ENCODE measurements around the gene NRXN3. TPM values are rescaled to one million over a fixed set of nuclear protein-coding genes. Genes with fewer than 3 reads are reported as not detected.
"Not testable (repeated sequence)": the region's sequence is repeated elsewhere in the genome, so short reads cannot be mapped to it uniquely, and the experiment has no call there.

Gene NRXN3
- total and polyA plus RNA-seq, 2 experiments from 2014 or later: 0.69 to 1.5 TPM

- no peaks in the 10 kb centered on the region for H3K27me3 ChIP-seq
- no peak overlapping the region for H3K4me3 ChIP-seq
- no peaks in the 10 kb centered on the region for H3K9me3 ChIP-seq (ENCODE audit: low read depth)
- no peaks in the 10 kb centered on the region for H3K4me1 ChIP-seq (ENCODE audit: low read depth)
- no peak overlapping the region for H3K27ac ChIP-seq
- no peaks in the 10 kb centered on the region for H3K36me3 ChIP-seq
- TF ChIP-seq, protein P1, sequence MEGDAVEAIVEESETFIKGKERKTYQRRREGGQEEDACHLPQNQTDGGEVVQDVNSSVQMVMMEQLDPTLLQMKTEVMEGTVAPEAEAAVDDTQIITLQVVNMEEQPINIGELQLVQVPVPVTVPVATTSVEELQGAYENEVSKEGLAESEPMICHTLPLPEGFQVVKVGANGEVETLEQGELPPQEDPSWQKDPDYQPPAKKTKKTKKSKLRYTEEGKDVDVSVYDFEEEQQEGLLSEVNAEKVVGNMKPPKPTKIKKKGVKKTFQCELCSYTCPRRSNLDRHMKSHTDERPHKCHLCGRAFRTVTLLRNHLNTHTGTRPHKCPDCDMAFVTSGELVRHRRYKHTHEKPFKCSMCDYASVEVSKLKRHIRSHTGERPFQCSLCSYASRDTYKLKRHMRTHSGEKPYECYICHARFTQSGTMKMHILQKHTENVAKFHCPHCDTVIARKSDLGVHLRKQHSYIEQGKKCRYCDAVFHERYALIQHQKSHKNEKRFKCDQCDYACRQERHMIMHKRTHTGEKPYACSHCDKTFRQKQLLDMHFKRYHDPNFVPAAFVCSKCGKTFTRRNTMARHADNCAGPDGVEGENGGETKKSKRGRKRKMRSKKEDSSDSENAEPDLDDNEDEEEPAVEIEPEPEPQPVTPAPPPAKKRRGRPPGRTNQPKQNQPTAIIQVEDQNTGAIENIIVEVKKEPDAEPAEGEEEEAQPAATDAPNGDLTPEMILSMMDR (IDR thresholded peaks at IDR 0.05; ENCODE audit: low read depth, low read length): no peak
- peak; percentile 18 to 79 for DNase-seq (ENCODE audit: low read depth in 1 of 2, low spot score in 1 of 2)
Observed at GRCh38 chr14:78519863-78520262, 349.7 kb downstream of the NRXN3 start.

DNA sequence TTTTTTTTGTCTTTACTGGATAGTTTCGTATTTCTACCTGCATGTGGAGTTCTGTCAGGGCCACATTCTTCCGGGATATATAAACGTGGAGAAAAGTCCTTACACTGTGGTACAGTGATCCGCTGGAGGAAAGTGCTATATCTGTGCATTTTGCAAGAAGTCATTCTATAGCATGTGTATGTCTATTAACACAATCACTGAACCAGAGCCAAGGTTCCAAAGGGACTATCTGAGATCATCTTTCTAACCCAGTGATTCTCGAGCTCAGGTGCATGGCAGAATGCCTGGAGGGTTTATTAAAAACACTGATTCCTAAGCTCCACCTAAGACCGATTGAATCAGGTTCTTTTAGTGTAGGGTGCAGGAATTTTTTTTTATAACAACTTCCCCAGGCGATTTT, 354.0 kb downstream of the NRXN3 start:
- no peak for DNase-seq (ENCODE audit: low read depth in 1 of 2, low spot score in 1 of 2)
- TF ChIP-seq, protein P1 (IDR thresholded peaks at IDR 0.05; ENCODE audit: low read depth, low read length): no peak
- Histone ChIP-seq H3K4me1 (ENCODE audit: low read depth) (no peaks in the 10 kb centered on the region), H3K9me3 (ENCODE audit: low read depth) (no peaks in the 10 kb centered on the region), H3K36me3 (no peaks in the 10 kb centered on the region), H3K27me3 (no peaks in the 10 kb centered on the region), H3K27ac (no peak overlapping the region), H3K4me3 (no peak overlapping the region)

DNA sequence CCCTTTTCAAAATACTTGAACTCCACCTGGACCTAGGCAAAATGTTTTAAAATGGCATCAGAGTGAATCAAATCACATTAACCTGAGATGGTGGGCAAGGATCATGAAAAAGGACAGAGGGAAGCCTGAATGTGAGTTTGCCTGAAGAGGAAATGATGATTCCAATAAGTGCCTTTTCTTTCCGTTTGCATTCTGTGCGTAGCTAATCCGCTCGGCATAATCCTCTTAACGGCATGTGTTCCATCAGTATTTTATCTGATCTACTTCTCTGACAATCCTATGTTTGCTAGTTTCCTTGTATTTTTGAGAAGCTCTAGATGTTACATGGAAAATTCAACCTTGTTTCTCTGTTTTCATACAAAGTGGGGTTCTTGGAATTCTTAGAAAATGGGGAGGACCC, 354.6 kb downstream of the NRXN3 start:
- Histone ChIP-seq H3K36me3 (no peaks in the 10 kb centered on the region), H3K27me3 (no peaks in the 10 kb centered on the region), H3K27ac (no peak overlapping the region), H3K4me1 (ENCODE audit: low read depth) (no peaks in the 10 kb centered on the region), H3K9me3 (ENCODE audit: low read depth) (no peaks in the 10 kb centered on the region), H3K4me3 (no peak overlapping the region)
- DNase-seq (ENCODE audit: low read depth in 1 of 2, low spot score in 1 of 2): no peak
- TF ChIP-seq, protein P1 (IDR thresholded peaks at IDR 0.05; ENCODE audit: low read depth, low read length): no peak

DNA sequence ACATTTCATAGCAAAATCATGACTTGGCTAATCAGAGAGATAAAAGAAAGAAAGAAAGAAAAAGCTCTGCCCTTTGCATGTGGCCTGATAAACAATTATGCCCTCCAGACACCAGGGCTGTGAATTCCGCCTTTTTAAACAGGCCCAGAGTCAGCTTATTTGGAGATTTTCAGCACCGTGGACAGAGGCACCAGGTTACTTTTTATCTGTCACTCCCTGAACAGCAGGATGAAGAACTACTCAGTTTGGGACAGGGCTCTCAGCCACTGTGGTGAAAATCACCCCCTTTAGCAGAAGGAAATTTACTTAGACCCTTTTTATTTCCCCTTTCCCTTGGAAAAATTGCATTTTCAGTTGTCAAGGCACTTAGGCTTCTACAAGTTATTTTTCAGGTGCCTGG, 359.9 kb downstream of the NRXN3 start:
- H3K4me1 ChIP-seq (ENCODE audit: low read depth): no peaks in the 10 kb centered on the region
- H3K9me3 ChIP-seq (ENCODE audit: low read depth): no peaks in the 10 kb centered on the region
- H3K4me3 ChIP-seq: no peak overlapping the region
- no peaks in the 10 kb centered on the region for H3K36me3 ChIP-seq
- H3K27ac ChIP-seq: no peak overlapping the region
- peak; percentile 2 to 83 for DNase-seq (ENCODE audit: low read depth in 1 of 2, low spot score in 1 of 2)
- no peaks in the 10 kb centered on the region for H3K27me3 ChIP-seq
- TF ChIP-seq, protein P1 (IDR thresholded peaks at IDR 0.05; ENCODE audit: low read depth, low read length): no peak

DNA sequence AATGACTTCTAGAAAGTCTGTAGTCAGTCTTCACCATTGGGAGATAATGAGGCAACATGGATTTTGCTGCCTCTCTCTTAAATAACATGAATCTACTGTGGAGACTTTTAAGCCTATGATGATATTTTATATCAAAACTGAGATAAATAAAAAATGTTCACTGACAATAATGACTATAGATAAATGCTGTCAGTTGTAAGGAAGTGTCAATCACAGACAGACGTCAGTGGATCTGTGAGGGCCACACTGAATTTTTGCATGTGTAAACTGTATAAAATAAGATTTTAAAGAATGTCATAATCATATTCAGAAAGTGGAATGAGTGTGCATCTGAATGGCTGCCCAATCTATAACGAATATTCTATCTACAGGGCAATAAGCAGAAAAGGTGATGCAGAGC, 364.0 kb downstream of the NRXN3 start:
- Histone ChIP-seq H3K9me3 (ENCODE audit: low read depth) (no peaks in the 10 kb centered on the region), H3K27me3 (no peaks in the 10 kb centered on the region), H3K36me3 (no peaks in the 10 kb centered on the region), H3K4me1 (ENCODE audit: low read depth) (no peaks in the 10 kb centered on the region), H3K27ac (no peak overlapping the region), H3K4me3 (no peak overlapping the region)
- no peak for DNase-seq (ENCODE audit: low read depth in 1 of 2, low spot score in 1 of 2)
- TF ChIP-seq, protein P1 (IDR thresholded peaks at IDR 0.05; ENCODE audit: low read depth, low read length): no peak

GRCh38 chr14:78535041-78535440, 364.9 kb downstream of the NRXN3 start:
- Histone ChIP-seq H3K4me3 (no peak overlapping the region), H3K27me3 (no peaks in the 10 kb centered on the region), H3K9me3 (ENCODE audit: low read depth) (no peaks in the 10 kb centered on the region), H3K27ac (no peak overlapping the region), H3K36me3 (no peaks in the 10 kb centered on the region), H3K4me1 (ENCODE audit: low read depth) (no peaks in the 10 kb centered on the region)
- TF ChIP-seq, protein P1 (IDR thresholded peaks at IDR 0.05; ENCODE audit: low read depth, low read length): no peak
- no peak for DNase-seq (ENCODE audit: low read depth in 1 of 2, low spot score in 1 of 2)

DNA sequence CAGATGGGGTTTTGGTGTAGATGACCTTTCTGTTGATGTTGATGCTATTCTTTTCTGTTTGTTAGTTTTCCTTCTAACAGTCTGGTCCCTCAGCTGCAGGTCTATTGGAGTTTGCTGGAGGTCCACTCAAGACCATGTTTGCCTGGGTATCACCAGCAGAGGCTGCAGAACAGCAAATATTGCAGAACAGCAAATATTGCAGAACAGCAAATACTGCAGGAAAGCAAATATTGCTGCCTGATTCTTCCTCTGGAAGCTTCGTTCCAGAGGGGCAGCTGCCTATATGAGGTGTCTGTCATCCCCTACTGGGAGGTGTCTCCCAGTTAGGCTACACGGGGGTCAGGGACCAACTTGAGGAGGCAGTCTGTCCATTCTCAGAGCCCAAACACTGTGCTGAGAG, 371.6 kb downstream of the NRXN3 start:
- H3K4me1 ChIP-seq (ENCODE audit: low read depth); H3K4me3 ChIP-seq; H3K27me3 ChIP-seq; H3K9me3 ChIP-seq (ENCODE audit: low read depth); H3K36me3 ChIP-seq; H3K27ac ChIP-seq; DNase-seq (ENCODE audit: low read depth in 1 of 2, low spot score in 1 of 2): not testable (repeated sequence)

Data from cardiac muscle cell (in vitro differentiated cells and primary cell).